H1 (cell line): ENCODE data around the gene SSTR4. TPM values are rescaled to one million over a fixed set of nuclear protein-coding genes. Genes with fewer than 3 reads are reported as not detected.

ENCODE experiments used
- BACH1 ChIP-seq: IDR thresholded peaks from 2 replicates; pipeline ENCODE4 v1.6.1; 2012; ENCODE audit warnings: low read length, improper control_type of control experiment
- CTCF ChIP-seq, 3 experiments: IDR thresholded peaks; 1 replicate in 2 of 3; 2 replicates in 1 of 3; pipeline versions ENCODE4 v1.5.1 to v1.6.1; 2011; ENCODE audit warnings: low read length in 3 of 3, mild to moderate bottlenecking in 3 of 3, inconsistent platforms in 2 of 3, low read depth in 1 of 3, moderate library complexity in 1 of 3; ENCODE audit not compliant: insufficient read depth in 1 of 3; ENCODE audit errors: control extremely low read depth in 1 of 3
- FOSL1 ChIP-seq: IDR thresholded peaks from 2 replicates; pipeline ENCODE4 v1.6.1; 2011; ENCODE audit warnings: mild to moderate bottlenecking, low read depth, low read length, moderate library complexity; ENCODE audit not compliant: insufficient read depth
- KDM4A ChIP-seq: IDR thresholded peaks from one replicate; pipeline ENCODE4 v1.7.1; 2012; ENCODE audit warnings: low read depth, mild to moderate bottlenecking, moderate library complexity, low read length, inconsistent platforms; ENCODE audit not compliant: severe bottlenecking
- polyA plus RNA-seq, 7 experiments: library from polyadenylated mRNA; depleted of rRNA in 3 of 7; stranded (reverse) in 5 of 7; unstranded in 2 of 7; fragments of >200 nt in 5 of 7; fragments of 200-250 nt in 2 of 7; gene quantifications; 1 replicate in 5 of 7; 2 replicates in 1 of 7; 4 replicates in 1 of 7; pipeline versions ENCODE4 v1.2.1 to v1.2.3, GENCODE V29; 2011 to 2013; ENCODE audit warnings: missing spikeins in 2 of 7, mixed read lengths in 2 of 7
- total RNA-seq: library from RNA; stranded (reverse); fragmentation: NEBNext Ultra II Directional; extraction: Animal tissue kit (Norgen Biotek cat#: 25700); gene quantifications from 2 replicates; pipeline ENCODE4 v1.2.1, GENCODE V29; 2021

The SSTR4 gene
- total and polyA plus RNA-seq, 2 of the 8 experiments (the other 6 are each of a cell fraction or from before 2014, with no cell fraction given): 0.05 TPM; not detected in 1

GRCh38 chr20:23083553-23084220, 48.6 kb downstream of the SSTR4 start (continued):
- TF ChIP-seq KDM4A: no peak
- TF ChIP-seq BACH1: no peak
- no peak for TF ChIP-seq CTCF (IDR thresholded peaks at IDR 0.05; ENCODE audit: control extremely low read depth in 1 of 3, insufficient read depth in 1 of 3, low read depth in 1 of 3, low read length in 3 of 3)
- no peak for TF ChIP-seq FOSL1
- TF ChIP-seq, all 59 proteins: peak for 0
